ENCODE results near the gene PSMD1.

DNA sequence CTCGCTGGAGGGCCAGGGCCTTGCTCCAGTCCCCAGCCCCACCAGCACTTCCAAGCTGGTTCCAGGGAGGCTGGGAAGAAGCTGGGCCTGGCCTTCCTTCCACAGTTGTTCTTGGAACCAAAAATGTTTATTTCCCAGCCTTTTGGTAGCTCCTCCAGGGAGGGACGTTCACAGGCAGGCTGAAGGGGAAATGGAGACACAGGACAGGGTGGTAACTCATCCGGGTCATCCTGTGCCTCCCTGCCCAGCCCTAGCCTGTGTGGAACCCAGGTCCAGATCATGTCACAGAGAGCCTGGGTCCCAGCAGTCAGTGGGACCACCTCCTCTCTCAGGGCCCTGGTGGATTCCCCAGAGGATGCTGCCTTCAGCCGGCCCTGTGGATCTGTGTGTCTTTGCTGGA lies 129.2 kb downstream of the PSMD1 start:
- TF ChIP-seq YY2 (tag by site-specific recombination; IDR thresholded peaks at IDR 0.05) = no peak
- no peak for TF ChIP-seq ZNF23 (tag by site-specific recombination; IDR thresholded peaks at IDR 0.05; ENCODE audit: borderline replicate concordance)
